IPS-NIHi7 (cell line): ENCODE results near the gene ALAS1.

Experiments used
- DNase-seq: peaks from one replicate; pipeline ENCODE4 v3.0.0; 2012; ENCODE audit warnings: mixed read lengths; ENCODE audit errors: extremely low spot score

Gene ALAS1

GRCh38 chr3:52248816-52249547, 51.0 kb downstream of the ALAS1 start:
- no peak for DNase-seq

- DNase-seq, result no peak
These were observed 51.7 kb downstream of the ALAS1 start for GRCh38 chr3:52249683-52250082.

- no peak for DNase-seq
These were observed 52.2 kb downstream of the ALAS1 start for GRCh38 chr3:52250122-52250521.

GRCh38 chr3:52253314-52254304, 55.6 kb downstream of the ALAS1 start:
- no peak for DNase-seq

DNA sequence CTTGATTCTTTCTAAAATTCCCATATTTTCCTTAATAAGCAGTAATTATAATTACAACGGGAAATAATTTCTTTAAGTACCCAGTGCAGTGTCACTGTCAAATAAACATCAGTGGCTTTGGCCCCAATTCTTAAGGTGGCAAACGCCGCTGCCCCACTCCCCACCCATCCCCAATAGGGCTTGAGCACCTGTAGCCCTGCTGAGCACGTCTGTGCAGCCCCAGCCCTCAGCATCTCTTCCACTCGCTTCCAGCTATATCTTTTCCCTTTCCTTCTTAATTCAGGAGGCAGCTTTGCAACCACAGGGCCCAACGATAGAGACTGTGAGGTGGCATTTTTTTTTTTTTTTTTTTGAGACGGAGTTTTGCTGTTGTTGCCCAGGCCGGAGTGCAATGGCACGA, 56.6 kb downstream of the ALAS1 start:
- no peak for DNase-seq

- DNase-seq, result no peak
These were observed 58.2 kb downstream of the ALAS1 start for GRCh38 chr3:52256159-52256558.

- no peak for DNase-seq
These were observed 58.7 kb downstream of the ALAS1 start for GRCh38 chr3:52256622-52257021.

DNA sequence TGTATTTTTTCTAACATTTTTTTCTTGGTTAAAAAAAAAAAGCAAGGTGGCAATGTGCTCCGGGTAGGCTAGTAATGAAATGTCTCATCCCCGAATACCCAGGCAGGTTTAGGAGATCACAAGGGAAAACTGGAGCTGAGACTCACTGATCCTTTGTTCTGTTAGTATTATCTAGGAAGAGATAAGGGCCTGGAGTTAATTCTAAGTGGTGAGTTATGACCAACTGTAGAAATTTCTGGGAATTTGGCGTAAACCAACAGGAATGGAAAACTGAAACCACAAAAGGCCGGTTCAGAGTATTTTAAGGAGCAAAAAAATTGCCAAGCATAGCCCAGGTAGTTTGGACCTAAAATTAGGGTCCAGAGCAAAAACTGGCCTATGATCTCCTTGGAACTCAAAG, 60.0 kb downstream of the ALAS1 start:
- DNase-seq, result no peak

GRCh38 chr3:52259035-52259434, 61.1 kb downstream of the ALAS1 start:
- DNase-seq, result no peak

- DNase-seq, result no peak
These were observed 61.5 kb downstream of the ALAS1 start for GRCh38 chr3:52259448-52259847.

DNA sequence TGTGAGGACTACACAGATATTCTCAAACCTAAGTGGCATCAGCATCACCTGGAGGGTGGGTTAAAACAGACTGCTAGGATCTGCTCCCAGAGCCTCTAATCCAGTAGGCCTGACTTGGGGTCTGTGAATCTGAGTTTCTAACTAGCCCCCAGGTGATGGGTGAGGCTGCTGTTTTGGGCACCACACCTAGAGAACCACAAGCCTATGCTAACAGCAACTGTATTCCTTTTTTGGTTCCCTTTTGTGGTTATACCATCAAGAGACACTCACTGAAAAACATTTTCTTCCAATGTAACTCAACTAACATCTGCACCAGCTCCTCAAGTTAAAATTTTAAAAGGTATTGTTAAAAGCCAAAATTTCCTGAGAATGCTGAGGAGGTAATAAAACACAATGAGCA, 64.5 kb downstream of the ALAS1 start:
- DNase-seq, result no peak
